GM18499 (cell line): ENCODE results near the gene STK4.

ENCODE experiments used
- ATAC-seq: cut with Tn5 transposase; IDR thresholded peaks from one replicate; pipeline ENCODE4 v1.9.1; 2021; ENCODE audit warnings: moderate number of reproducible peaks; ENCODE audit not compliant: insufficient read depth, unreplicated experiment

The STK4 gene

DNA sequence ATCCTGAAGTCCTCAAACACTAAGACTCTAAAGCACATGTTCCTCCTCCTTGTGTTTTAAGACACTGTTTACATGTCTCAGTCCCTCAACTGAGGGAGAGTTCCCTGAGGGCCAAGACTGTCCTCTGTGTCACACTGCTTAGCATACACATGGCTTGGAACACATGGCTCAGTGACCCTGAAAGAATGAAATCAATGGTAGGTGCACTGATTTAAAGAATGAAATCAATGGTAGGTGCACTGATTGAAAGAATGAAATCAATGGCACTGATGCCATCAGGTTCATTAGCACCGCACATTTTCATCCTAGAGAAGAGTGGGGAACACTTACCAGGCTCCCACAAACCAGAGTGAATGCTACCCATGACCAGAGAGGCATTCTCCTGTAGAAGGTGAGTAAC is 15.9 kb upstream of the STK4 start:
- no peak for ATAC-seq

GRCh38 chr20:44952731-44953130 is 13.6 kb upstream of the STK4 start:
- ATAC-seq, result no peak

DNA sequence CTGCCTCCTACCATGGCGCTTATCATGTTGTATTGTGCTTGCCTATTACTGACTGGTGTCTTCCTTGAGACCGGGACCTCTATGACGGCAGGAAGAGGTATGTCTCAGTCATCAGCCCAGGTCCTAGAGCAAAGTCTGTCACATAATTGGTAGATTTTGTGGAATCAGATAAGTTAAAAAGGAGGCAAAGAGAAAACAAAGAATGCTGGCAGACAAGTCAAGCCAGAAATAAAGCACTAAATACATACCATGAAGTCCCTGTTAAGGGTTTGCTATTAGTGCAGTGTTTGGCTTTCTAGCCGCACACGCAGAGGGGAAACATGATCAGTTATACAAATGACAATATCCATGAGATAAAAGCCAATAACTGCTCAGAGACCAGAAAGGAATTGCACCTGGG is 12.1 kb upstream of the STK4 start:
- no peak for ATAC-seq

DNA sequence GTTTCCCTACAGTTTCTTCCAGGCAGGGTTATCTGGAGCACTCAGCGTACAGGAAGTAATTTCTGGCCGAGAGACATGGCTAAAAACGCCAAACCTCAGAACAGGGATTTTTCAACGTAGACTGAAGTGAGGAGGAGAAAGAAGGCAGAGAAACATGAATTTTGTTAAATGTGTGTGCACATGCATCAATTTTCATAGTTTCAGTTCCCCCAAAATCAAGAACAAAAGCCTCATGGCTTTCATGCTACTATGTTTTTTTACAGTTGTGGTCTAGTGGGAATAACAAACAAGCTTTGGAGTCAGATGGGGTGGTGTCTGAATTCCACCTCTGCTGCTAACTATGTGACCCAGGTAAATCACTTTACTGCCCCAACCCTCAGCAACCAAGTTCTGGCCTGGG is 11.0 kb upstream of the STK4 start:
- ATAC-seq, result no peak

DNA sequence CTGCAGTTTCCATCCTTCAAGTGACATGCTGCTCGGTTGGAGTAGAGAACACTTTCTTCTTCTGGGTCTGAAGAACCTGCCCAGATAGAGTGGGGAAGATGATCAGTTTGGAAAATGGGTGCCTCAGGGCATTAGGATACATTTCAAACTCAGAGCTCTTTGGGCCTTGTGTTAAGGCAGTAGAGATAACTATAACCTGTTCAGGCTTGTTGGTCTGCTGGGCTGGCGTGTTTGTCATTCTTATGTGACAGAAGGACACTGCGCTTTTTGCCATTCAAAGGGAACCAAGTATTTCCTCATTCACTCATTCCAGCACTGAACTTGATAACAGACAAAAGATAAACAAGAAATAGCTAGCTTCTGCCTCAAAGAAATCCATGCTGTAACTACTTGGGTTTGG is 9.9 kb upstream of the STK4 start:
- ATAC-seq, result no peak

DNA sequence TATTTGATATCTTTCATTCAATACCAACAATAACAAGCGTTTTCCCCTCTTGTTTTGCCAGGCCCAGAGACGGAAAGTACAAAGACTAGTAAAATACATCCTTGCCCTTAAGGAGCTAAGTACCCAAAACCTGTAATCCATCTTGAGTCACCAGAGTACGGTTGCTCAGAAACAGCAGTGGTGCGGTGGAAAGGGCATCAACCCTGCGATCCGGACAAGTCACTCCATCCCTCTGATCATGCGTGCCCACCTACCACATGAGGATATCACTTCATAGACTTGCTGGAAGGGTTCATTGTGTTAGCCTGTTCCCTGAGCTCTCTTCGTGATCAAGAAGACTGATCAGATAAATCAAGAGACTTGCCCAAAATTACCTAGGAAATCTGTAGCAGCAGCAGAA is 8.0 kb upstream of the STK4 start:
- no peak for ATAC-seq

DNA sequence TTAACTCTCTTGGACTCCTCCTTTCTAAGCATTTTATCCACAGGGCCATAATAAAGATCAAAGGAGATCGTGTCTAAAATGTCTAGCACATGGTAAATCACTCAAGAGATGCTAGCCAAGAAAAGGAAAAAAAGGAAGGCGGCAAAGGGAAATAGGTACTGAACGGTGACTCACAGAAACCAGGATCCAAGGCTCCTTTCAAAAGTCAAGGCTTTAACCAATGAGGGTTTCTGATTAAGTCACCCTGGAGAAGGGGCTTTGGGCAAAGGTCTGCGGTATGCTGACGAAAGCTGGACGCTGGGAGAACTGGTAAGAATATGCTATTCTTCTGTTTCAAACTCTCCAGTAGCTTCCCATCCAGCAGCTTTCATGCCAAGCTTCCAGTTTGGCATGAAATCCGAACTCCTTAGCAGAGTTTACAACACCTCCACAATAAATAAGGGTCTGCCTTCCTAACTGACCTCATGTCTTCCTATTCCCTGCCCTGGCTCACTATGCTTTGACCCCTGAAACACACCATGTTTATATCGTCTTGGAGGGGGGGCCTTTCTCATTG is 7.2 kb upstream of the STK4 start:
- no peak for ATAC-seq

DNA sequence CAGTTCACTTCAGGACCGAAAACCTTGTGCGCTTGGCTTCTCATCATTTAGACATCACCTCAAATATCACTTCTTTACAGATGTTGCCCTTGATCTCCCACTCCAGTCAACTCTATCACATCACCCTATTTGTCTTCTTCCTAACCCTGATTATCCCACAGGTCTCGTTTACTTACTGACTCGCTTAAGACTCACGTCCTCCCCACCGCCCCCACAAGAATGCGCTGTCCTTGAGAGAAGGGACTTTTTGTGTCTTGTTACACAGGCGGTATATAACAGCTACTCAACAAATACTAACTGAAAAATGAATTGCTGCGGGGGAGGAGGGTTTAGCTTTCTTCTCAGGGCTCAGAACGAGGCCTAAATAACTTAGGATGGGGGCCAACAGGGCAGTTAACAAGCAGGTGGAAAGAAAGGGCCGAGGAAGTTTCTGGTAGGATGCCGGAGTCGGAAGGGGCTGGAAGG is 6.6 kb upstream of the STK4 start:
- ATAC-seq, result no peak

DNA sequence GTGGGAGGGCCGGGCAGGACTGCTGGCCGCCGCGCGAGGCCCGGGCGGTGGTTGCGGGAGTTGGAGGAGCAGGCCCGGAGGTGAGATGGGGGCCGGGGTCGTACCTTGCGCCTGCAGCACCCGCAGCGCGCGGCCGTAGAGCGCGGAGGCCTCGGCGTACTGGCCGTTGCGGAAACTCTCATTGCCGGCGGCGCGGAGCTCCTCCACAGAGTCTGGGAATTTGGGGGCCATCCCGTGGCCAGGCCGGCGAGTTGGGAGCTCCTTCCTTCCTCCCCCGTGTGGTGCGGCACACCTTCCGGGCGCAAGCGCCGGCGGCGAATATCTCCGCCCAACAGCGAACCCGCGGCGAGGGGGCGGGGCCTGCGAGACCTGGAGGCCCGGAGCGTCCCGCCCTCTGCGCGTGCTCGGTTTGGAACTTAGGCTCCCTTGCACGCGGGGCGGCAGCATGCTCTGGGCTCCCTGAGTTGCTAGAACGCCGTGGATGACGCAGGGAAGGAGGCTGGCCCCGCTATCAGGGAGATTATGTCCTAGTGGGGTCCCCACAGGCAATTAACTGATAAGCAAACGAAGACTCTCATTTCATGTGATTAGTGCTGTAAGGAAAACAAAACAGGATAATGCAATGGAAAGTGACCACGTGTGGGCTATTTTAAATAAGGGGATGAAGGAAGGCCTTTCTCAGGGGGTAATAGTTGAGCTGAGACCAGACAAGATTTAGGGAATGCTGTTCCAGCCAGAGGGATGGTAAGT is 6.0 kb upstream of the STK4 start, which contains the start of gene TOMM34:
Gene TOMM34 (minus strand): TSS at position 295 of the 750 bp plus-strand sequence. CDS start 64 bp downstream, at position 231.
- ATAC-seq, result peak; percentile 51

- ATAC-seq, result no peak
These were observed 5.1 kb upstream of the STK4 start for GRCh38 chr20:44961011-44961869.

DNA sequence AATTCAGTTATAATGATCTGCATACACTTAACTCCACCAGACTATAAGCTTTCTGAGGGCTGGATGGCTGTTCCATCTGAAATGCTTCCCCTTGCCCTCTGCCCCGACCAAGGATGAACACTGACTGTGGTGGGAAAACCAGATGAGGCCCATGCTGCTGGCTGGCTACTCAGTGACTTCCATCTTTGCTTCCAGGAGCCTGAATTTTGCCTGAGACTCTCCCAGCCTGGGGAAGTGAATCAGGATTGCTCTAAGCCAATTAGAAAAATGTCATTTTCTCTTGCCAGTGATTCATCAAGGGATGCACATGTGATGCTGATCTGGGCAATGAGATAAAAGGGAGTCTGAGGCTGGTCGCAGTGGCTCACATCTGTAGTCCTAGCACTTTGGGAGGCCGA is 4.4 kb upstream of the STK4 start:
- no peak for ATAC-seq

- no peak for ATAC-seq
These were observed 3.8 kb upstream of the STK4 start for GRCh38 chr20:44962483-44962882.

- ATAC-seq, result no peak
These were observed 2.7 kb upstream of the STK4 start for GRCh38 chr20:44963325-44964215.

- no peak for ATAC-seq
These were observed 672 bp upstream of the STK4 start for GRCh38 chr20:44965651-44966029.

GRCh38 chr20:44967207-44967807 is 995 bp downstream of the STK4 start:
- ATAC-seq, result no peak

DNA sequence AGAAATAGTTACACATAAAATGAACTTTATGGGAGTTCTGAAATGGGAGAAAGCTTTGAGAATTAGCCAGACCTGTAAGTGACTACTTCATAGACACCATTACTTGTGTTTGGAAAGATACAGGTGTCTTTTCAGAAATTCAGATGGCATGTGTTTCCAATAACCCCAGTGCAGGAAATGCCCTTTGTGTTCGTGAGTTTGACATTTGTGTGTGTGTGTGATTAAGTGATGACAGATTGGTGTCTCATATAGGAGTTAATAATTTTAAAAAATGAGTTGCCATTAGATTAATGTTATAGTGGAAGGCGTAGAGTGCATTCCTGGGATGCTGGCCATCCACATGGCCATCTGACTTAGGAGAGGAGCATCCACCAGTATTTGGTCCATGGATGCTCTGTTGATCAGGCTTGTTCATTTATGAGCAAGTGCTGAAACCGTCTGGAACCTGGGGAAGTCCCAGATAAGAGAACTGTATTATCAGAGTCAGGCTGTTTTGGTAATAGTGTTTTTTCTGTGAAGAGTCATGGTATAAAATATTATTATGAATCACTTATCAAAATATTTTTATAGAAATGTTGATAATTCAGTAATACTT is 3.1 kb downstream of the STK4 start:
- no peak for ATAC-seq

- no peak for ATAC-seq
These were observed 4.0 kb downstream of the STK4 start for GRCh38 chr20:44970243-44970757.

DNA sequence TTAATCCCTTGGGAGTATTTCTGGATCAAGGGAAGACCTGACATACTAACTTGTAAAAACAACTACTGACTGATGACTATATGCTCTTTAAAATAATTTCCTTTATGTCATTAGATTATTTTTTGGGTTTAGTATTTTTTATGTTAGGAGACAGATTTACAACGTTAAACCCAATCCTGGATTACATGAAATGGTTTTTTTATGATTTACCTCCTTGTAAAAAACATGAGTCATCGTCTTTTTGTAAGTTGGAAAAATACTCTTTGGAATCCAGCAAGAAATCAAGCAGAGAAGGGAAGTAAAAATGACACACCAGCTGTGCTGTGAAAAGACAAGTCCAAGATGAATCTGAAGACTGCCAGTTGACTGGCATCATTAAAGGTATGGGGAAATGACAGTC is 6.7 kb downstream of the STK4 start:
- no peak for ATAC-seq

GRCh38 chr20:44976698-44977097 is 10.4 kb downstream of the STK4 start:
- no peak for ATAC-seq
